GM18951 (cell line): Measurements from ENCODE around the gene GBE1.

Experiments used
- POLR2A ChIP-seq: IDR thresholded peaks from 4 replicates; pipeline ENCODE4 v1.6.1; 2011; ENCODE audit warnings: mild to moderate bottlenecking; ENCODE audit not compliant: insufficient read length, insufficient read depth; ENCODE audit errors: extremely low read depth
- in situ Hi-C: fragments of 300-500 bp; cut with MboI; formaldehyde crosslinking; loops from one replicate; pipeline ENCODE4 v1.12.0; 2022; ENCODE audit warnings: low sequenced_read_pairs, mixed read lengths, inconsistent platforms; ENCODE audit not compliant: unreplicated experiment

Gene GBE1

DNA sequence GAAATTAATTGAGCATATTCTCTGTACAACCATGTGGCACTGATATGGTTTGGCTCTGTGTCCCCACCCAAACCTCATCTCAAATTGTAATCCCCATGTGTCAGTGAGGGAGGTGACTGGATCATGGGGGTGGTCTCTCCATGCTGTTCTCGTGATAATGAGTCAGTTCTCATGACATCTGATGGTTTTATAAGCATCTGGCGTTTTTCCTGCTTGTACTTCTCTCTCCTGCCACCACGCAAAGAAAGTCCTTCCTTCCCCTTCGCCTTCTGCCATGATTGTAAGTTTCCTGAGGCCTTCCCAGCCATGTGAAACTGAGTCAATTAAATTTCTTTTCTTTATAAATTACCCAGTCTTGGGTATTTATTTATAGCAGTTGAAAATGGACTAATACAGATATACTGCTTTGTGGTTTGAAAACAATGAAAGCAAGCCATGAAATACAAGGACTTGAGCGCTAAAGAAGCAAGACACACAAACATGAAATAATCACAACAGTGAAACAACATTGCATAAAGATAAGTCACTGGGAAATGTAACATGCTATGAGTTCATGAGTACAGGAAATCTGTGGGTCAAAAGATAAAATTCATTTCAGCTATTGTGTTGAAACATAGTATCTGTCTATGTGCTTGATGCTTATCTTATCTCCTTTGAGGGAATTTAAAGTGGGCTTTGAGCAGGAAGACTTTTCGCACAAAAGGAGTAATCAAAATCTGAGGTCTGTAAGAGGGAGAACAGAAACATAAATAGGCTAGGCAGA, 288.7 kb downstream of the GBE1 start:
- no peak for TF ChIP-seq POLR2A
- in situ Hi-C loops = no loop called here

DNA sequence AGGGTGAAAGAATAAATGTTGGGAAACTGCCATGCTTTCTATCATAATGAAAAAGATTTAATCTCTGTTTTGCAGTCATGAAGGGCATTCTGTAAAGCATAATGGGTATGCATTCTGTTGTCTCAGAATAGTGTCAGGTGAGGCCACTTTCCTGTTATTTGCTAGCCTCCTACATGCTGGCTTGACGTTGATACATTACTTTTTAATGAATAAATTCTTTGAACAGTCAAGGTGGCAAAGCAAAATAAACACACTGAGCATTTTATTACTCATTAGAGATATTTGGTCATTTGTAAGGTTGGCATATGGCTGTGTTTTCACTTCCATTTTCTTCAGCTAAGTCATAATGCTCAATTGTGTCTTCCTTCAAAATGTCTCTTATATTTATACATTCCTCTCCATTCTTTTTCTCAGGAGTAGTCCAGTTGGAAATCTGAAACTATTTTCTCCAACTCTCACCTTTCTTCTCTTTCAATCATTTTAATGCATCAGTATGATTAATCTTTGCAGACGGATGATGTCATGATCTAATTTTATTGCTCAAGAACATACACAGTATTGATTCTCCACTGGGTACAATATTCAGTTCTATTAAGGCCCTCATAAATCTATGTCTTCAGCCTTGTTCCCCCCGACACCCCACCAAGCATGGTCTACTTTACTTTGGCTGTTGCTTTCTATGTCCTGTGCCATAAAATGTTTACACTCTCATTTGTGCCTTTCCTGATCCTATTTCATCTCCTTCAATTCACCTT, 290.7 kb downstream of the GBE1 start:
- in situ Hi-C loops = no loop called here
- TF ChIP-seq POLR2A = no peak

DNA sequence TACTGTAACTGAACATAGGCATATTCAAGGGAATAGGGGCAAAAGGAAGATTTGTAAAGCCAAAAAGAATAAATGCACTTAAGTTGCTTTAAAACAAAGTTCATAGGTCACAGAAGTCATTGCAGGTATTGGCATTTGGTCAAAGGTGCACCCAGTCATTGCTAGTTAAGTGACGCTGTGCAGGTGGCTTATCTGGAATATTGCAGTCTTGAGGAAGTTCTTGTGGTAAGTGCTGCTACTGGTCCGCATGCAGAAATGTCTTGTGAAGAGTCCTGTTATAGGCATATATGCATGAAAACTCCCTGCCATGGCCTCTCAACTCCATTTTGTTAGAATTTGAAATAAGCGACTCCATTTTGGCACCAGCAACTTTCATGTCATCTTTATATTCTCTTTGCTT, 293.1 kb downstream of the GBE1 start:
- TF ChIP-seq POLR2A = no peak

GRCh38 chr3:81466201-81466560, 295.3 kb downstream of the GBE1 start:
- in situ Hi-C loops = no loop called here
- no peak for TF ChIP-seq POLR2A

More for the DNA sequence above, 293.1 kb downstream of the GBE1 start:
- in situ Hi-C loops = no loop called here

DNA sequence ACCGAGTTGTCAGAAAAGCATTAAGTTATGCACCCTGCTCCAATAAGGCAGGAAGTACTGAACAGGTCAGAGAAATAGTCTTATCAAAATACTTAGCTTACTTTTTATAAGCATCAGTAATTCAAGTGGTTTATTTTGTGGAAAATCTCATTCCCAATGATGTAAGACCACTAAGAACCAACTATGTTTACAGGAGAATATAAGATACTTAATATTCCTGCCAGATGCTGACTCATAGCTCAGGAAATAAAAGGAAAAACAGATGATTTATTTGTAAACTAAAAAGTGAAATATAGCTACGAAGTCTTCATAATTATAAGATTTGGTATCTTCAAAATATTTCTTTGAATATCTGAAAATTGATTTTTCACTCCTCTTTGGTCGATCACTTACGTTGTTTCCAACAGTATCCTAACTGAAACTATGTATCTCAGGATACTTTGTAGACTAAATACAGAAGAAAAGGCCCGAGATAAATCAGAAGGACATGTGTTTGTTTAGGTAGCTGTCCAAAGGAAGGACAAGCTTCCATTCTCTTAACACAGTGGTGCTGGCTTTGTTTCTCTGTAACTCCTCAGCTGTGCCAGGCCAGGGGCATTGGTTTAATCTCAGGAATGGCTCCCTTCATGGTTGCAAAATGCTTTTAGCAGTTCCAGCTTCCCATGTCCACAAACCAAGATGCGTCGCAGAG, 295.8 kb downstream of the GBE1 start:
- in situ Hi-C loops = no loop called here
- no peak for TF ChIP-seq POLR2A

DNA sequence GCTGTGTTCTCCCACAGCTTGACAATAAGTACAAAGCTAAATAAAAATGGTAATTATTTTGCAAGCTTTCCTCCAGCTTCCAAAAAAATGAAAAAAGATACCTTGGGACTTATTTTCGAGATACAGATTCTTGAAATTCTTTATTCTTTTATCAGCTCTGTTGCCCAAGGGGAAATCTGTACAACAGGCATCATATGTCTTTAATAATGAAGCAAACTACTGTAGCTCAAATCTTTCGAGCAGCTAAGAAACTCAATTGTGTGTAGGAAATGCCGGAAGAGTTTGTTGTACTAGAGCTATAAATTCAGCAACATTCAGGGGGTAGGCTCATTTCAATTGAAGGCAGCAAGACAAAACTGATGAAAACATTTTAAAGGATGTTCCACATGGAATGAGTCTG, 297.7 kb downstream of the GBE1 start:
- TF ChIP-seq POLR2A = no peak
- in situ Hi-C loops = no loop called here

DNA sequence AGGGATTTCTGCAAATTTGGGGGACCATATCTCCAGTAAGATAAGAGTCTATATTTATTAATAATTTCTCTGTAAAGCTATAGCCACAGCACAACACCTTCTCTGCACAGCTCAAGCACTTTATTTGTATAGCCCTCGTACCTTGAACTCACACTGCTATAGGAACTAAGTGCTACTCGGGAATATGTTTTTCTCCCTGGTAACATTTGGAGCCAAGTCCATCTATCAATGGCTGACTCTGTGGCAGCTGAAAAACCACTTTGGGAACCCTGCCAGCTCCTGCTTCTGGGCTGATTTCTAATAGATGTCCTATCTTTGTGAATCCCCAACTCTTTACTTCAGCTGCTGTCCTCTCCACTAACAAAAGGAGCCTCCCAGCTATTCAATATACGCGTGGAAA, 298.5 kb downstream of the GBE1 start:
- TF ChIP-seq POLR2A = no peak
- in situ Hi-C loops = no loop called here

GRCh38 chr3:81459733-81460132, 301.7 kb downstream of the GBE1 start:
- in situ Hi-C loops = no loop called here

GRCh38 chr3:81452418-81452817, 309.0 kb downstream of the GBE1 start:
- TF ChIP-seq POLR2A = no peak
- in situ Hi-C loops = no loop called here

More at GRCh38 chr3:81459733-81460132, 301.7 kb downstream of the GBE1 start:
- TF ChIP-seq POLR2A = no peak

DNA sequence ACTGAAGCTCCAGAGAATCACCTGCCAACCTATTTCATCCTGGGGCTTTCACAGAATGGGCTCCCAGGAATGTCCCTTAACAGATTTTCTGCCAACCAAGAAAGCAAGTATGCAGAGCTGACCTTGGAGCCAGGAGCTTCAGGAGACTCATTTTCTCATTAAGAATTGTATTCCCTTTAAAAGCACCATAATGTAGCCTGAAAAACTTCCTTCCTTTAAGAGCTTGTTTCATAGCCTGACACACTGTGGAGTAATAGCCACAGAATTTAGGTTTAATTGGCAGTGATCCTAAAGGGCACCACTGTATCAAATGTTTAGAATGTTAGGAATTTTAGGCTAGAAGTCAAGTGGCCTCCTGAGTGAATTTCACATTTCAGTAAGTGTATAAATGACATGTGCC, 309.8 kb downstream of the GBE1 start:
- no peak for TF ChIP-seq POLR2A
- in situ Hi-C loops = no loop called here

DNA sequence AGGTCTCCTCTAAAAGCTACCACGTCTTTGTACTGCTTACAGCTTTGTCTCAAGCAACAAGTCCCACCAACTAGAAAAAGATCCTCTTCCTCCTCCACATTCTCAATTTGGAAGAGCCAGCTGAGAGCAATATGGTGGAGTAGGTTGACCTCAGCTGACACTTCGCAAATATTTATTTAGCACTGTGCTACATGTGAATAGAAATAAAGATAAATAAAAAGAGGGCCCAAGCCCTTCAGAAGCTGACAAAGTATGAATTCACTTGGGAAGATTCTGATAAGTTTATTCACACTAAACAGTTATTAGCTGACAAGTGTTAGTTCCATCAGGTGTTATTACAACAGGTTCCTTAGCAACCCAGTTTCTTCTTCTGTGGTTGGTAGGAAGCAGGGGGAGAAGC, 310.3 kb downstream of the GBE1 start:
- TF ChIP-seq POLR2A = no peak
- in situ Hi-C loops = no loop called here

DNA sequence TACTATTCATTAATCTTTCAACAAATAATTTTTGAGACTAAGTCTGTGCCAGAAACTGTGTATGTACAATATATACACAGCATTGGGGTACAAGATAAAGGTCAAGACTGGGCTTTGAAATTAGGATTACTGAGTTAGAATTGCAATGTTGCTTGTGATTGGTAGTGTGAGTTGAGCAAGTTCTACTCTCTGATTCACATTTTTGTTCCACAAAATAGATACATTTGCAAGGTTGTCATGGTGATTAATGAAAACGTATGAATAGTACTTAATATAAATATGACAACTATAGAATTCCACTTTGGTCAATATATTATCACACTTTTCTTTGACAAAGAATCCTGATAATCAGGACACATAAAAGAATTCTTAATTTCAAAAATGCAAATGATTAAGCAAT, 314.6 kb downstream of the GBE1 start:
- in situ Hi-C loops = no loop called here
- no peak for TF ChIP-seq POLR2A

GRCh38 chr3:81445712-81446111, 315.7 kb downstream of the GBE1 start:
- in situ Hi-C loops = no loop called here
- TF ChIP-seq POLR2A = no peak
